ENCODE data around the gene JAG1. TPM values are rescaled to one million over a fixed set of nuclear protein-coding genes. Genes with fewer than 3 reads are reported as not detected.
A peak's percentile ranks its signal among the peaks of the same experiment; 100 is the strongest.

The JAG1 gene
- total and polyA plus RNA-seq, 2 of the 4 experiments (the other 2 are of a cell fraction): 10.2 to 22.6 TPM

DNA sequence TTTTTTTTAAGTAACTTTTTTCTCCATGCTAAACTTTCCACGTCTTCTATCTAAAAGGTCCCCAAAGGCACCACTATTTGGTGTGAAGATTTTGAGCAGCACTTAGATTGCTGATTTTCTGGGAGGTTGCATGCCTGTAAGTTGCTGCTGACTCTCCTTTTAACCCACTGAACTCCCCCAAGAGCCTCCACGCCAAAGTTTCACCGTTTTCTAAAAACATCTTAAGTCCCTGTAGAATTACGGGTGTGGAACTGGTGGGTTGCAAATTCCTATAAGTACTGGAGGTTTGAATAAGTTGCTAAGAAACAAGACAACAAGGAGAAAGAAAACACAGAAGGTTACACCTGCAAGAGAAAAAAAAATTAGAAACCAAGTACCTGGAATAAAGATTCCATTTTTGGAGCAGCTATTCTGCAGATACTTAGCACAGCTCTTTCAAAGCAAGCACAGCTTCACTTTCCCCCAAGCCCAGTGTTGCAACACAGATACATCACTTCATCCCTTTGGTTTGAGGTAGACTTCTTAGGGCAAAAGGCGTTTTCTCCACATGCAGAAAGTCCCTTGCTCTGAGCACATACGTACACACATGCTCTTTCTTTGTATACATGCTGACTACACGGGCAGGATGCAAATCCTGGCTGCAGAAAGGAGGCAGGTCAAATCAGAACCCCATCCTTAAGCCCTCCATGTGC lies 5.0 kb downstream of the JAG1 start (continued):
- no peak for TF ChIP-seq MAFK (IDR thresholded peaks at IDR 0.05; ENCODE audit: low read depth, low read length)

DNA sequence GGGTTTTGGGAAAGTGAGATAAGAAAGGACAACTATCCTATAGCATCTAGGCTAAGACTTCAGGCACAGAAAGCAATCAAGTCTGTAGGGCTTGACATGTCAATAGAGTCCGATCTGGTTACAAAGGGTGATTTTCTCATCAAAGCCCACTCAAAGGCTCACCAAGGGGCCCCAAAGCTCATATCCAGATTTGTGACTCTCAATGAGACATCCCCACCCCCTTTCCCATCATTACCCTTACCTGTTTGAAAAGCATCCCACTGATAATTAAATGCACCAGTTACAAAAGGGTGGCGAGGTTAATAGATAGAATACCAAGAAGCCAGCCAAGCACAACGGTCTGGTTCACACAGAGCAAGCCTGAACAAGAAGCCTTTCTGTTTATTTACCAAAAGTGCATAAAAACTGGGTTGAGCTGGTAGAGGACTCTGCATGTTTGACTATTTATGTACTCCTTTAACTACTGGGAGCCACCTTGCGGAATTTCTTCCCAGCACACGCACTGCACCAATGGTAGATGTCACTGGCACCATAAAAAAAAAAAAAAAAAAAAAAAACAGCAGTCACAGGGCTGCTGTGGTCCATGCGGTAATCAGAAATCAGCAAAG lies 6.1 kb downstream of the JAG1 start:
- peaks cover 12% of the 10 kb centered on the region for H3K4me1 ChIP-seq (ENCODE audit: control insufficient read depth, insufficient read depth, low read length)
- H2BK20ac ChIP-seq (ENCODE audit: low read depth, low read length): no peak overlapping the region
- H3K4ac ChIP-seq (ENCODE audit: low read depth, low read length): no peak overlapping the region
- no peak overlapping the region for H4K91ac ChIP-seq (ENCODE audit: insufficient read depth, low read depth, low read length)
- H3K9me3 ChIP-seq (ENCODE audit: control insufficient read depth, insufficient read depth, low read length): no peaks in the 10 kb centered on the region
- DNase-seq (no peak), ATAC-seq (ENCODE audit: low read depth) (no peak)
- H3K36me3 ChIP-seq (ENCODE audit: control insufficient read depth, insufficient read depth, low read length): peaks cover 46% of the 10 kb centered on the region
- ChIA-PET CTCF (no interaction called here), POLR2A (ENCODE audit: unreplicated experiment) (no interaction called here)
- peak overlapping the region; percentile 35; the same call in 1 of the 2 replicates for H3K23ac ChIP-seq (ENCODE audit: low read depth, low read length)
- H3K9ac ChIP-seq (ENCODE audit: low read depth, low read length): no peak overlapping the region
- H3K27ac ChIP-seq (ENCODE audit: insufficient read depth, low read length): no peak overlapping the region
- no peak overlapping the region for H3K56ac ChIP-seq (ENCODE audit: extremely low read depth, insufficient read depth, low read length)
- no peaks in the 10 kb centered on the region for H3K27me3 ChIP-seq (ENCODE audit: control insufficient read depth, insufficient read depth, low read length)
- H3K4me2 ChIP-seq (ENCODE audit: low read depth, low read length): no peak overlapping the region
- no peak overlapping the region for H3K14ac ChIP-seq (replicated peaks; ENCODE audit: low read depth, low read length)
- H2BK120ac ChIP-seq (ENCODE audit: low read depth, low read length): no peak overlapping the region
- H3K79me1 ChIP-seq (ENCODE audit: low read depth in 1 of 2, low read length in 2 of 2): peaks cover 41 to 84% of the 10 kb centered on the region in 2 experiments
- no peak overlapping the region for H3K4me3 ChIP-seq (ENCODE audit: insufficient read depth, low read depth, low read length)
- H2AK5ac ChIP-seq (ENCODE audit: low read depth, low read length): no peak overlapping the region
- H2AK9ac ChIP-seq (replicated peaks; ENCODE audit: low read depth, low read length, poor library complexity): no peak overlapping the region
- no peak overlapping the region for H4K8ac ChIP-seq (ENCODE audit: low read depth in 2 of 2, low read length in 2 of 2)
- H4K5ac ChIP-seq (ENCODE audit: low read depth, low read length): no peak overlapping the region
- no peak overlapping the region for H3K18ac ChIP-seq (ENCODE audit: low read depth, low read length)
- no TSS peak for BruUV-seq (replicated peaks)
- H2AFZ ChIP-seq (replicated peaks; ENCODE audit: low read length, poor library complexity): no peak overlapping the region
- no CpG with 5 or more reads among the region's 6 CpGs for WGBS, 2 experiments (ENCODE audit: extremely low coverage in 2 of 2, insufficient read length in 1 of 2)
- no peak overlapping the region for H2BK15ac ChIP-seq (ENCODE audit: low read depth, low read length)
- H2BK5ac ChIP-seq (ENCODE audit: low read depth, low read length, poor library complexity, severe bottlenecking): no peak overlapping the region
- peaks cover 19% of the 10 kb centered on the region; the same call in 1 of the 2 replicates for H3K9me1 ChIP-seq (ENCODE audit: insufficient read depth, low read length)
- peaks cover 24% of the 10 kb centered on the region for H4K20me1 ChIP-seq (ENCODE audit: insufficient read depth, low read length)
- intact Hi-C loops (cut with micrococcal nuclease): no loop called here
- dilution Hi-C loops (cut with HindIII; ENCODE audit: low sequenced_read_pairs, unreplicated experiment): loop anchor here (25.0 kb wide), 1 partner anchor 870 kb away; no protein-coding TSS in a partner anchor
- in situ Hi-C loops (cut with MboI; ENCODE audit: low sequenced_read_pairs): loop anchor here (10.0 kb wide), 1 partner anchor 607 kb away; no protein-coding TSS in a partner anchor
- no peak for TF ChIP-seq CHD1 (IDR thresholded peaks at IDR 0.05; ENCODE audit: low read depth, low read length)
- TF ChIP-seq RCOR1 (IDR thresholded peaks at IDR 0.05; ENCODE audit: insufficient replicate concordance, low read length): no peak
- TF ChIP-seq CEBPB (IDR thresholded peaks at IDR 0.05; ENCODE audit: low read depth, low read length): no peak
- TF ChIP-seq RAD21 (IDR thresholded peaks at IDR 0.05; ENCODE audit: low read length): no peak
- TF ChIP-seq, protein P1, sequence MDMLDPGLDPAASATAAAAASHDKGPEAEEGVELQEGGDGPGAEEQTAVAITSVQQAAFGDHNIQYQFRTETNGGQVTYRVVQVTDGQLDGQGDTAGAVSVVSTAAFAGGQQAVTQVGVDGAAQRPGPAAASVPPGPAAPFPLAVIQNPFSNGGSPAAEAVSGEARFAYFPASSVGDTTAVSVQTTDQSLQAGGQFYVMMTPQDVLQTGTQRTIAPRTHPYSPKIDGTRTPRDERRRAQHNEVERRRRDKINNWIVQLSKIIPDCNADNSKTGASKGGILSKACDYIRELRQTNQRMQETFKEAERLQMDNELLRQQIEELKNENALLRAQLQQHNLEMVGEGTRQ (IDR thresholded peaks at IDR 0.05; ENCODE audit: low read depth, low read length): no peak
- no peak for TF ChIP-seq RFX5 (IDR thresholded peaks at IDR 0.05; ENCODE audit: low read depth, low read length)
- TF ChIP-seq POLR2A (IDR thresholded peaks at IDR 0.05; ENCODE audit: low read depth, low read length): no peak
- no peak for TF ChIP-seq FOS (IDR thresholded peaks at IDR 0.05; ENCODE audit: low read depth, low read length)
- no peak for TF ChIP-seq MAFK (IDR thresholded peaks at IDR 0.05; ENCODE audit: low read depth, low read length)
- TF ChIP-seq MAZ (IDR thresholded peaks at IDR 0.05; ENCODE audit: borderline replicate concordance, low read depth, low read length): no peak
- TF ChIP-seq, protein P2, sequence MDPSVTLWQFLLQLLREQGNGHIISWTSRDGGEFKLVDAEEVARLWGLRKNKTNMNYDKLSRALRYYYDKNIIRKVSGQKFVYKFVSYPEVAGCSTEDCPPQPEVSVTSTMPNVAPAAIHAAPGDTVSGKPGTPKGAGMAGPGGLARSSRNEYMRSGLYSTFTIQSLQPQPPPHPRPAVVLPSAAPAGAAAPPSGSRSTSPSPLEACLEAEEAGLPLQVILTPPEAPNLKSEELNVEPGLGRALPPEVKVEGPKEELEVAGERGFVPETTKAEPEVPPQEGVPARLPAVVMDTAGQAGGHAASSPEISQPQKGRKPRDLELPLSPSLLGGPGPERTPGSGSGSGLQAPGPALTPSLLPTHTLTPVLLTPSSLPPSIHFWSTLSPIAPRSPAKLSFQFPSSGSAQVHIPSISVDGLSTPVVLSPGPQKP (IDR thresholded peaks at IDR 0.05; ENCODE audit: borderline replicate concordance, low read depth, low read length): no peak
- TF ChIP-seq, protein P3, sequence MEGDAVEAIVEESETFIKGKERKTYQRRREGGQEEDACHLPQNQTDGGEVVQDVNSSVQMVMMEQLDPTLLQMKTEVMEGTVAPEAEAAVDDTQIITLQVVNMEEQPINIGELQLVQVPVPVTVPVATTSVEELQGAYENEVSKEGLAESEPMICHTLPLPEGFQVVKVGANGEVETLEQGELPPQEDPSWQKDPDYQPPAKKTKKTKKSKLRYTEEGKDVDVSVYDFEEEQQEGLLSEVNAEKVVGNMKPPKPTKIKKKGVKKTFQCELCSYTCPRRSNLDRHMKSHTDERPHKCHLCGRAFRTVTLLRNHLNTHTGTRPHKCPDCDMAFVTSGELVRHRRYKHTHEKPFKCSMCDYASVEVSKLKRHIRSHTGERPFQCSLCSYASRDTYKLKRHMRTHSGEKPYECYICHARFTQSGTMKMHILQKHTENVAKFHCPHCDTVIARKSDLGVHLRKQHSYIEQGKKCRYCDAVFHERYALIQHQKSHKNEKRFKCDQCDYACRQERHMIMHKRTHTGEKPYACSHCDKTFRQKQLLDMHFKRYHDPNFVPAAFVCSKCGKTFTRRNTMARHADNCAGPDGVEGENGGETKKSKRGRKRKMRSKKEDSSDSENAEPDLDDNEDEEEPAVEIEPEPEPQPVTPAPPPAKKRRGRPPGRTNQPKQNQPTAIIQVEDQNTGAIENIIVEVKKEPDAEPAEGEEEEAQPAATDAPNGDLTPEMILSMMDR (conservative IDR thresholded peaks at IDR 0.05; ENCODE audit: low read depth, low read length): no peak

Measured in IMR-90 (cell line).